Activated CD8-positive, alpha-beta T cell treated with anti-CD3 and anti-CD28 coated beads for 36 hours (primary cell): ENCODE measurements around the gene SLC30A2. TPM values are rescaled to one million over a fixed set of nuclear protein-coding genes. Genes with fewer than 3 reads are reported as not detected.

Source experiments
- ATAC-seq: fragments of 200-7000 bp; cut with Tn5 transposase; one replicate; pipeline ENCODE4 v1.10.0; 2021; ENCODE audit warnings: mild to moderate bottlenecking, moderate library complexity
- CTCF ChIA-PET: fragments of 350-600 bp; sonication (Branson Sonifier 250); formaldehyde crosslinking; loops from one replicate; lab custom pipeline; 2021; ENCODE audit warnings: antibody characterized with exemption; lab: Charles Lee
- POLR2A ChIA-PET: fragments of 350-600 bp; sonication (Branson Sonifier 250); formaldehyde crosslinking; loops from one replicate; lab custom pipeline; 2021; ENCODE audit warnings: antibody characterized with exemption; lab: Charles Lee
- DNase-seq: peaks from one replicate; pipeline ENCODE4 v3.0.0-alpha.2; 2020
- H3K27ac Mint-ChIP-seq: one replicate; pipeline ENCODE4 v1.8.0; 2021; ENCODE audit warnings: mild to moderate bottlenecking, mixed read lengths
- H3K27me3 Mint-ChIP-seq: one replicate; pipeline ENCODE4 v1.8.0; 2021; ENCODE audit warnings: mixed read lengths
- H3K36me3 Mint-ChIP-seq: one replicate; pipeline ENCODE4 v1.8.0; 2021; ENCODE audit warnings: low read depth, mixed read lengths
- H3K4me1 Mint-ChIP-seq: one replicate; pipeline ENCODE4 v1.8.0; 2021; ENCODE audit warnings: low read depth, mixed read lengths
- H3K4me3 Mint-ChIP-seq: one replicate; pipeline ENCODE4 v1.8.0; 2021; ENCODE audit warnings: mild to moderate bottlenecking, moderate library complexity, mixed read lengths
- H3K9me3 Mint-ChIP-seq: one replicate; pipeline ENCODE4 v1.8.0; 2021; ENCODE audit warnings: mixed read lengths
- intact Hi-C: fragments of 100-400 bp; cut with micrococcal nuclease; formaldehyde crosslinking; loops from one replicate; pipeline ENCODE4 v1.10.0; 2022
- total RNA-seq, 2 experiments: library from RNA; stranded (reverse); gene quantifications; one replicate each; pipeline ENCODE4 v1.2.3, GENCODE V29; 2021
- TF ChIP-seq, protein P1 (sequence below): fragments of 200-600 bp; IDR thresholded peaks from one replicate; pipeline ENCODE4 v1.8.0; 2022; ENCODE audit warnings: antibody characterized with exemption, mild to moderate bottlenecking

SLC30A2 gene
- total RNA-seq, 2 experiments from 2014 or later: not detected

GRCh38 chr1:26003262-26003661 is 42.7 kb downstream of the SLC30A2 start:
- no peaks in the 10 kb centered on the region for H3K9me3 Mint-ChIP-seq
- H3K4me1 Mint-ChIP-seq: peaks cover 6% of the 10 kb centered on the region
- TF ChIP-seq, protein P1, sequence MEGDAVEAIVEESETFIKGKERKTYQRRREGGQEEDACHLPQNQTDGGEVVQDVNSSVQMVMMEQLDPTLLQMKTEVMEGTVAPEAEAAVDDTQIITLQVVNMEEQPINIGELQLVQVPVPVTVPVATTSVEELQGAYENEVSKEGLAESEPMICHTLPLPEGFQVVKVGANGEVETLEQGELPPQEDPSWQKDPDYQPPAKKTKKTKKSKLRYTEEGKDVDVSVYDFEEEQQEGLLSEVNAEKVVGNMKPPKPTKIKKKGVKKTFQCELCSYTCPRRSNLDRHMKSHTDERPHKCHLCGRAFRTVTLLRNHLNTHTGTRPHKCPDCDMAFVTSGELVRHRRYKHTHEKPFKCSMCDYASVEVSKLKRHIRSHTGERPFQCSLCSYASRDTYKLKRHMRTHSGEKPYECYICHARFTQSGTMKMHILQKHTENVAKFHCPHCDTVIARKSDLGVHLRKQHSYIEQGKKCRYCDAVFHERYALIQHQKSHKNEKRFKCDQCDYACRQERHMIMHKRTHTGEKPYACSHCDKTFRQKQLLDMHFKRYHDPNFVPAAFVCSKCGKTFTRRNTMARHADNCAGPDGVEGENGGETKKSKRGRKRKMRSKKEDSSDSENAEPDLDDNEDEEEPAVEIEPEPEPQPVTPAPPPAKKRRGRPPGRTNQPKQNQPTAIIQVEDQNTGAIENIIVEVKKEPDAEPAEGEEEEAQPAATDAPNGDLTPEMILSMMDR: no peak
- no peak for ATAC-seq
- no peak overlapping the region for H3K27ac Mint-ChIP-seq
- H3K27me3 Mint-ChIP-seq: no peaks in the 10 kb centered on the region
- no peaks in the 10 kb centered on the region for H3K36me3 Mint-ChIP-seq
- no peak overlapping the region for H3K4me3 Mint-ChIP-seq
- intact Hi-C loops: no loop called here
- DNase-seq: no peak
- POLR2A ChIA-PET: interaction anchor here (0.7 to 1.4 kb wide), 2 partner anchors 12 to 102 kb away, joined by 3 read pairs; no protein-coding TSS in a partner anchor
- CTCF ChIA-PET: interaction anchor here (1.0 to 12.6 kb wide), 3 partner anchors 13 to 107 kb away, joined by 3 to 417 read pairs (median 3); partner anchors contain the start of gene STMN1

GRCh38 chr1:25999041-25999800 is 46.7 kb downstream of the SLC30A2 start:
- no peak overlapping the region for H3K4me3 Mint-ChIP-seq

DNA sequence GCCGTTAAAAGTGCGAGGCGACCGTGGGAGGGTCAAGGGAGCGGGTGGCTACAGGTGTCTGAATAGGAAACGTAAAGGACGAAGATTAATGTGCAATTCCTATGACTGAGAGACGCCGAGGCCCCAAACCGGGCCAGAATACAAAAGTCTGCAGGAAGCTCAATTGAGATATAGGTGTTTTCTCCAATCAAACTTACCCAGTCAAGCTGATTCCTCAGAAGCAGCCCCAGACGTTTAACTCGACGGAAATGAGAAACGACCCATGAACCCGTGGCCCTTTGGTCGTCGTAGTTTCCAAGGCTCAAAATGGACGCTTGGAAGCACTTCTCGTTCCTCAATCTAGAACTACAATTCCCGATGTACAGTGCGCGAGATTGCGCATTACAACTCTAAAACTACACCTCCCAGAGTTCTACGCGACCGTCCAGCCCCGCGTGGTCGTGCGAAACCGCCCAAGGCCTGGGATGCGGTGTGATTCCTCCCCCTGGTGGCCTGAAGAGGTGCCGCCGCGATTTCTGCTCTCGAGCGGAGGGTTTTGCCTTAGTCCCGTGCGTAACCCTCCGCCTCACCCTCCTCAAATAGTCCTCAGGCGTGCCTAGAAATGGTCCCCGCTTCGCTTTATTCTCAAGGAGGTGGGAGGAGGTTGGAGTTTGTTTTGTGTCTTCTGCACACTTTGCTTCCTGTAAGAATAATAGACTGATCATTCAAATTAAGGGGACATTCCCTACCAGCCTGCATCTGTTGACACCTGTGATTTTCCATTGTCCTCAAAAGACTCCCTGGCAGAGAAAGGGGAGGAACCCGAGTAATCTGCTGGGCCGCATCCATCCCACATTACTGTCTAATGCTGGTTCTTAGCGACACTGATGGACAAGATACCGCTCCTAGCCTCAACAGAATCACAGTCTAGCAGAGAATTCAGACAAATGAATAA is 47.8 kb downstream of the SLC30A2 start, which contains the start of gene PAFAH2:
PAFAH2 (minus strand) TSS at position 236 of the 934 bp plus-strand sequence. CDS start 7,247 bp downstream, outside the sequence.
- Mint-ChIP-seq H3K9me3 (no peaks in the 10 kb centered on the region), H3K36me3 (no peaks in the 10 kb centered on the region), H3K4me1 (peaks cover 18% of the 10 kb centered on the region), H3K4me3 (peak within 1 kb of the TSS; percentile 94), H3K27ac (peak within 1 kb of the TSS; percentile 98), H3K27me3 (no peaks in the 10 kb centered on the region)
- TF ChIP-seq, protein P1: peak; percentile 91
- POLR2A ChIA-PET: interaction anchor here (0.5 to 10.0 kb wide), 9 partner anchors 10 to 213 kb away, joined by 3 to 160 read pairs (median 4); partner anchors contain the start of gene STMN1
- intact Hi-C loops: loop anchor here (1.0 to 2.0 kb wide), 2 partner anchors 93 to 103 kb away; no protein-coding TSS in a partner anchor
- CTCF ChIA-PET: interaction anchor here (0.6 to 12.6 kb wide), 35 partner anchors 10 to 457 kb away, joined by 3 to 417 read pairs (median 4); partner anchors contain the start of genes MTFR1L, PAQR7, STMN1 and ZNF593
- peak; percentile 97 for ATAC-seq
- peak; percentile 98 for DNase-seq

More at GRCh38 chr1:25999041-25999800, 46.7 kb downstream of the SLC30A2 start:
- peaks cover 12% of the 10 kb centered on the region for H3K4me1 Mint-ChIP-seq
- ChIA-PET CTCF (interaction anchor here (0.9 to 12.6 kb wide), 5 partner anchors 9 to 141 kb away, joined by 3 to 417 read pairs (median 3); partner anchors contain the start of gene STMN1), POLR2A (interaction anchor here (0.6 to 10.0 kb wide), 4 partner anchors 66 to 425 kb away, joined by 3 to 160 read pairs (median 3); partner anchors contain the start of gene STMN1)
- no peaks in the 10 kb centered on the region for H3K27me3 Mint-ChIP-seq
- intact Hi-C loops: loop anchor here (2.0 kb wide), 1 partner anchor 94 kb away; no protein-coding TSS in a partner anchor
- no peak for DNase-seq
- ATAC-seq: no peak
- TF ChIP-seq, protein P1: no peak
- H3K9me3 Mint-ChIP-seq: no peaks in the 10 kb centered on the region
- no peaks in the 10 kb centered on the region for H3K36me3 Mint-ChIP-seq
- no peak overlapping the region for H3K27ac Mint-ChIP-seq

DNA sequence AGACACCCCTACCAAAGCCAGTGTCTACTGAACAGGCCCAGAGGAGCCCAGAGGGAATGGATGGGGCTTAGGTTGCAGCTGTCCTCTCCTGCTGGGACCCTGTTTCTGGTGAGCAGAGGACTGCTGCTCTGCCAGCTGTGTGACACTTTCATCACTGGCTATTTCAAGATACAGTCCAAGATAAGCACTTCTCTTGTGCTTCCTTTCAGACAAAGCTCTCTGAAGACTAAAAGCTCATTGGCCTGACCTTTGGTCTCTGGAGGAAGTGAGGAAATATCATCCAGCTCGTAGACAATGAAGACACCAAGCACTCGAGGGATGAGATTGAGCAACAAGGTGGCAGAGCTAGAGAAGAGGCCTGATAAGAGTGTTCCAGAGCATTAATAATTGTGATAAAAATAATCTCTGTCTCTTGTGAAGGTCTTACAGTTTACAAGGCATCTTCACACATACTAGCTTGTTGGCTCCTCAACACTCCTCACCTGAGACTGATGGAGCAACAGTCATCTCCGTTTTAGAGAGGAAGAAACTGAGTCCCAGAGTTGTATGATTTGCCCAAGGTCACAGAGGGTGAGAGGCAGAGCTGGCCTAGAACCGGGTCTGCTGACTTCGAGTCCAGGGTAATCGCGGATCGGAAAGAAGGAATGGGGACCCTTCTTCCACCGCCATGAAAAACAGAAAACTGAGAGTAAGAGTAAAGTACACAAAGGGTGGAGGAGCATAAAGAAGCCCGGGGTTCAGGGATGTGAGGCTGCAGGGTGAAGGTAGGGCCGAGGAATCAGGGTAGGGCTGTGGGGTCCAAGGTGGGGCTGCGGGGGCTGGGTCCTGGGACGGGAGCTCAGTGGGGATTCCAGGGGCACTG is 48.7 kb downstream of the SLC30A2 start:
- Mint-ChIP-seq H3K4me3 (peak overlapping the region; percentile 94), H3K4me1 (peaks cover 27% of the 10 kb centered on the region), H3K27ac (peak overlapping the region; percentile 98), H3K27me3 (no peaks in the 10 kb centered on the region), H3K9me3 (no peaks in the 10 kb centered on the region), H3K36me3 (peaks cover 1% of the 10 kb centered on the region)
- intact Hi-C loops: no loop called here
- POLR2A ChIA-PET: interaction anchor here (0.5 to 10.0 kb wide), 9 partner anchors 9 to 212 kb away, joined by 3 to 160 read pairs (median 4); partner anchors contain the start of gene STMN1
- ATAC-seq: peak; percentile 5
- DNase-seq: peak; percentile 20
- TF ChIP-seq, protein P1: no peak
- CTCF ChIA-PET: interaction anchor here (0.6 to 12.6 kb wide), 36 partner anchors 9 to 456 kb away, joined by 3 to 417 read pairs (median 4); partner anchors contain the start of genes MTFR1L, PAQR7, STMN1 and ZNF593
